Measurements from ENCODE around the gene ATG16L1.

Gene ATG16L1

DNA sequence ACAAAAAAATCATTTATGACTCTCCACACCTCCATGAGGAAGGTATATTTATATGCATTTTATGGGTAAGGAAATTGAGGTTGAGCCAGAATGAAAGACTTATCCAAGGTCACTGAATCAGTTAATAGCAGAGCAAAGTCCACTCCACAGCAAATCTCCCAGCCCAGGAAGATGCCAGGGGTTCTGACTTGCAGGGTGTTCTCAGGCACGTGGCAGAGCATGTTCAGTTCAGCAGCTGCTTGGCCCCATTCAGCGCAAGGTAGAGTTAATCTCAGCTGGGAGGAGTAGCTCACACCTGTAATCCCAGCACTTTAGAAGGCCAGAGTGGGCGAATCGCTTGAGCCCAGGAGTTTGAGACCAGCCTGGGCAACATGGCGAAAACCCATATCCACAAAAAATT is 85.1 kb downstream of the ATG16L1 start:
- no peak for DNase-seq

GRCh38 chr2:233338046-233338445 is 86.6 kb downstream of the ATG16L1 start:
- DNase-seq: peak; percentile 10

GRCh38 chr2:233338812-233339368 is 87.4 kb downstream of the ATG16L1 start:
- no peak for DNase-seq

DNA sequence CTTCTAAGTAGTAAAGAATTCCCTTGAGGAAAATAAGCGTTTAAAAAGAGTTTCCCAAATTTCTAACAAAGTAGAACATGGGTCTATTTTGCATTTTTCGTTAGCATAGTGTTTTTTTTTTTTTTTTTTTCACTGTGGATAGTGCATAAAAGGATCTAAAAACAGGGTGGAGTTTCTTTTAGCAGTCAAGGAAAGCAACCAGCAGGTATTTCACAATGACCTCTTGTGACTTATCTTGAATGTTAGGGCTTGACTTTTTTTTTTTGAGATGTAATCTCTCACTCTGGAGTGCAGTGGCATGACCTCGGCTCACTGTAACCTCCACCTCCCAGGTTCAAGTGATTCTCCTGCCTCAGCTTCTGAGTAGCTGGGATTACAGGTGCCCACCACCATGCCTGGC is 88.0 kb downstream of the ATG16L1 start:
- no peak for DNase-seq

DNA sequence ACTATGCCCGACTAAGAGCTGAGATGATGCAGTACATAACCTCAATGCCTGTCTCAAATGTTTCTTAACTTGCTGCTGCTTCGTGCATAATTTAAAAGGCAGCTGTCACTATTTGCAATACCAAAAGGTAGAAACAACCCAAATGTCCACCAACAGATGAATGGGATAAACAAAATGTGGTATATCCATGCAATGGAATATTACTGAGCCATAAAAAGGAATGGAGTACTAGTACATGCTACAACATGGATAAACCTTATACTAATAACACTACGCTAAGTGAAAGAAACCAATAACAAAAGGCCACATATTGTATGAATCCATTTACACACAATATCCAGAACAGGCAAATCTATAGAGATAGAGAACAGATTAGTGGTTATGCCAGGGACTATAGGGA is 89.8 kb downstream of the ATG16L1 start:
- DNase-seq: no peak

DNA sequence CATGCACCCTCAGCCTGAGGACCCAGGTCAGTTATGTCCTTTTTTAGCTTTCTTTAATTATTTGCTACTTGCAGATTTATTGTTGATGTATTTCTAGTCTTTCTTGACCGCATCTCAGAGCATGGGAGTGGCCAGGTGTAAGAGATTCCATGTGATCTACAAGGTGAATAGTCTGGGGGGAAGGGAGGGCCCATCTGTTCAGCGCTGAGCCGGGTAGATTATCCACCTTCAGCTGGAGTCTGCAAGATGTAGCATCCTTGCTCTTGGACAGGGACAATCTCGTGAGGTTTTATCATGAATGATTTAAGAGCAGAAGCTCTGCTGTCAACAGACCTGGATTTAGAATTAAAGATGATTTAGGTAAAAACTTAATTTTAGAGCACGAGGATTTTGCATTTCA is 90.8 kb downstream of the ATG16L1 start:
- DNase-seq: no peak

DNA sequence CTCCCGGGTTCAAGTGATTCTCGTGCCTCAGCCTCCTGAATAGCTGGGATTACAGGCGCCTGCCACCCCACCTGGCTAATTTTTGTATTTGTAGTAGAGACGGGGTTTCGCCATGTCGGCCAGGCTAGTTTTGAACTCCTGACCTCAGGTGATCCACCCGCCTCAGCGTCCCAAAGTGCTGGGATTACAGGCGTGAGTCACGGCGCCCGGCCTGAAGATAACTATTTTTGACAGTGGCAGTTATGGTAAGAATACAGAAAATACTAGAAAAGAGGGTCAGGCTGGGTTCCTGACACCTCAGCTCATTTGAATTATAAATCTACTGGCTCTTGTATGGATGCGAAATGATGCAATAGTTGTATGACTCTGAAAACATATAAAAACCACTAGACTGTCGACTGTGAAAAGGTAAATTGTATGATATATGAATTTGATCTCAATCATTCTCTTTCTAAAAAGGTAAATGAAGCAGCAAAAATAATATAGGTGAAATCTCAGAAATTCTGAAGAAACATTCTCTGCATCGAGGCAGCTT is 91.8 kb downstream of the ATG16L1 start:
- no peak for DNase-seq

Measured in NCI-H1694 treated with DMSO at 0.1 percent for 48 hours (cell line).